Astrocyte (in vitro differentiated cells and primary cell): ENCODE data around the gene TBC1D8.
A peak's percentile ranks its signal among the peaks of the same experiment; 100 is the strongest.

ENCODE experiments used
- EZH2 ChIP-seq: IDR thresholded peaks from 2 replicates; pipeline ENCODE4 v1.6.1; 2012; ENCODE audit warnings: mild to moderate bottlenecking, low read length, inconsistent platforms; ENCODE audit not compliant: insufficient read depth
- TF ChIP-seq, protein P1 (sequence below): IDR thresholded peaks from 2 replicates; pipeline ENCODE4 v1.5.1; 2011; ENCODE audit warnings: low read depth, mild to moderate bottlenecking, inconsistent platforms, low read length, moderate library complexity; ENCODE audit not compliant: insufficient read depth

DNA sequence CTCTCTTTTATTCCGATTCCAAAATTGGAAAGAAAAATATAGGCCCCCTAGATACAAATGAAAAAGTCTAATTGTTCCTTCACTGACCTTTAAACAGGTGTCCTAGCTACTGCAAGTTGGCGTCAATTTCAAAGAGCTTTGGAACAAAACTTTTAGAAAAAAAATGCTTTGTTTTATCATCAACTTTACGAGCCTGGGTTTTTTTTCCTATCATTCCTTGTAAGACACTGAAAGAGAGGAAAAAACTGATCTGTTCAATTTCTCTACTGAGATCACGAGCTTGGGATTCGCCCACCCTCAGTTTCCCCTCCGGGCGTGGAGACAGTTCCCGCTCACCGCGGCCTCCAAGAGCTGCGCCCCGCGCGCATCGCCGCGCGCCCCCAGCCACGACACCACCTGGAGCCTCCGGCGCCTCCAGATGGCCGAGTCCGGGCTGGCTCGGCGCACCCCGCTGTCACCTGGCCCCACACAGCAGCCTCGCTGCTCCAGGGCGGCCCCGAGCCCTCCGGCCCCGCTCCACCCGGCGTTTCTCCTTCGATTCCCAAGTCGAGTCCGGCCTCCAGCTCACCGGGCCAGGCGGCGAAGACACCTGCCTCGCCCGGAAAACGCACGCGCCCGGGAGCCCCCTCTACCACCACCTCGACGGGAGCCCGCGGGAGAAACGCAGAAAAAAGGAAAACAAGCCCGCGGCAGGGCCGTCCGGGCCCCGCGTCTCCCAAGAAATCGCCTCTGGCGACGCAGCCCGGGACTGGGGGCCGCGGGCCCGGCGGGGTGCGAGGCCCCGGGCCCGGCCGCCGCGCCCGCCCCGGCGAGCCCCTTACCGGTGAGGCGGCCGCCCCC lies 656 bp downstream of the TBC1D8 start:
- TF ChIP-seq, protein P1, sequence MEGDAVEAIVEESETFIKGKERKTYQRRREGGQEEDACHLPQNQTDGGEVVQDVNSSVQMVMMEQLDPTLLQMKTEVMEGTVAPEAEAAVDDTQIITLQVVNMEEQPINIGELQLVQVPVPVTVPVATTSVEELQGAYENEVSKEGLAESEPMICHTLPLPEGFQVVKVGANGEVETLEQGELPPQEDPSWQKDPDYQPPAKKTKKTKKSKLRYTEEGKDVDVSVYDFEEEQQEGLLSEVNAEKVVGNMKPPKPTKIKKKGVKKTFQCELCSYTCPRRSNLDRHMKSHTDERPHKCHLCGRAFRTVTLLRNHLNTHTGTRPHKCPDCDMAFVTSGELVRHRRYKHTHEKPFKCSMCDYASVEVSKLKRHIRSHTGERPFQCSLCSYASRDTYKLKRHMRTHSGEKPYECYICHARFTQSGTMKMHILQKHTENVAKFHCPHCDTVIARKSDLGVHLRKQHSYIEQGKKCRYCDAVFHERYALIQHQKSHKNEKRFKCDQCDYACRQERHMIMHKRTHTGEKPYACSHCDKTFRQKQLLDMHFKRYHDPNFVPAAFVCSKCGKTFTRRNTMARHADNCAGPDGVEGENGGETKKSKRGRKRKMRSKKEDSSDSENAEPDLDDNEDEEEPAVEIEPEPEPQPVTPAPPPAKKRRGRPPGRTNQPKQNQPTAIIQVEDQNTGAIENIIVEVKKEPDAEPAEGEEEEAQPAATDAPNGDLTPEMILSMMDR: no peak
- TF ChIP-seq EZH2: peak; percentile 43
